ES-I3 (cell line): ENCODE results near the gene GNAI3.

Experiments
- H3K36me3 ChIP-seq: 2 replicates; pipeline ENCODE4 v1.6.1; 2013; ENCODE audit warnings: mild to moderate bottlenecking, low read length, control low read depth, moderate library complexity; ENCODE audit not compliant: insufficient read depth
- H3K4me1 ChIP-seq: 2 replicates; pipeline ENCODE4 v1.6.1; 2013; ENCODE audit warnings: mild to moderate bottlenecking, control low read depth, low read length; ENCODE audit not compliant: insufficient read depth
- H3K9ac ChIP-seq: 2 replicates; pipeline ENCODE4 v1.6.1; 2013; ENCODE audit warnings: low read depth, mild to moderate bottlenecking, low read length, moderate library complexity
- H3K9me3 ChIP-seq: 2 replicates; pipeline ENCODE4 v1.6.1; 2013; ENCODE audit warnings: mild to moderate bottlenecking, low read length, moderate library complexity; ENCODE audit not compliant: control insufficient read depth, insufficient read depth

GNAI3 gene

DNA sequence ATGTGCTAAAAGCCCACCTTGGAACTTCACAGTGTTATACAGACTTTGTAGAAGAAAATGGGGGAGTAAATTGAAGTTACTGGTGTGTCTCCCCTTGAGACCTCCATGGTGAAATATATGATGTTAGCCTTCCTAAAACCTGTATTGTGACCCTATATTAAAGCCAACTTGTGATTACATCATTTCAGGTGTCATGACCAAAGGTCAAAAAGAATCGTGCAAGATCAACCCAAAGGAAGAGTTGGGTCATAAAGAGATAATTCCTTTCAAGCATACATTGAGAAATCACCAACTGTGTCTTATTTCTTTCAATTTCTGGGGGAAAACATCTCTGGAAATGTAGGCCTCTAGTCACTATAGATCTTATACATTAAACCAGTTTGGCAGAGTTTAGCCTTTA is 36.4 kb downstream of the GNAI3 start:
- Histone ChIP-seq H3K9me3 (no peaks in the 10 kb centered on the region), H3K4me1 (no peaks in the 10 kb centered on the region), H3K9ac (no peak overlapping the region), H3K36me3 (peaks cover 12% of the 10 kb centered on the region)

DNA sequence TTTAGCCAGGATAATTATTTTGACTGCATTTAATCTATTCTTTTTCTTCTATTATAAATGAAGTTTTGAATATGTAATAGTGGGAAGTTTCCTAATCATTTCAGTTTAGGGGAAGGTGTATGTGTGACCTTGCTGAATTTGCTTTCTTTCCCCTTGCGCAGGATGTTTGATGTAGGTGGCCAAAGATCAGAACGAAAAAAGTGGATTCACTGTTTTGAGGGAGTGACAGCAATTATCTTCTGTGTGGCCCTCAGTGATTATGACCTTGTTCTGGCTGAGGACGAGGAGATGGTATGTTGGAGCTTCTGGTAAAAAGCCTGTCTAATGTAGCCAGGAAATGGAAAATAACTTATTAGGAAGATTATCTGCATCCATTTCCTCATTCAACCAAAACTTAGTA is 37.6 kb downstream of the GNAI3 start:
- Histone ChIP-seq H3K4me1 (no peaks in the 10 kb centered on the region), H3K9ac (no peak overlapping the region), H3K9me3 (no peaks in the 10 kb centered on the region), H3K36me3 (peaks cover 12% of the 10 kb centered on the region)

GRCh38 chr1:109589177-109589576 is 40.8 kb downstream of the GNAI3 start:
- no peaks in the 10 kb centered on the region for H3K4me1 ChIP-seq
- H3K9me3 ChIP-seq: no peaks in the 10 kb centered on the region
- peaks cover 20% of the 10 kb centered on the region for H3K36me3 ChIP-seq
- H3K9ac ChIP-seq: no peak overlapping the region

- H3K9me3 ChIP-seq: no peaks in the 10 kb centered on the region
- H3K9ac ChIP-seq: no peak overlapping the region
- H3K36me3 ChIP-seq: peaks cover 20% of the 10 kb centered on the region
- no peaks in the 10 kb centered on the region for H3K4me1 ChIP-seq
Measured at GRCh38 chr1:109589679-109590078, 41.3 kb downstream of the GNAI3 start.

- H3K9me3 ChIP-seq: no peaks in the 10 kb centered on the region
- H3K4me1 ChIP-seq: no peaks in the 10 kb centered on the region
- no peak overlapping the region for H3K9ac ChIP-seq
- peaks cover 8% of the 10 kb centered on the region for H3K36me3 ChIP-seq
Measured at GRCh38 chr1:109592916-109593315, 44.5 kb downstream of the GNAI3 start.

- Histone ChIP-seq H3K9me3 (no peaks in the 10 kb centered on the region), H3K4me1 (no peaks in the 10 kb centered on the region; the same call in 1 of the 2 replicates), H3K36me3 (peaks cover 12% of the 10 kb centered on the region), H3K9ac (no peak overlapping the region)
Measured at GRCh38 chr1:109595531-109595930, 47.1 kb downstream of the GNAI3 start.

GRCh38 chr1:109598156-109598555 is 49.7 kb downstream of the GNAI3 start:
- H3K4me1 ChIP-seq: no peaks in the 10 kb centered on the region; the same call in 1 of the 2 replicates
- H3K9me3 ChIP-seq: no peaks in the 10 kb centered on the region
- peaks cover 7% of the 10 kb centered on the region; the same call in 1 of the 2 replicates for H3K36me3 ChIP-seq
- H3K9ac ChIP-seq: no peak overlapping the region

- no peaks in the 10 kb centered on the region for H3K9me3 ChIP-seq
- no peaks in the 10 kb centered on the region; the same call in 1 of the 2 replicates for H3K4me1 ChIP-seq
- no peak overlapping the region for H3K9ac ChIP-seq
- H3K36me3 ChIP-seq: peaks cover 5% of the 10 kb centered on the region; the same call in 1 of the 2 replicates
Measured at GRCh38 chr1:109598655-109599054, 50.2 kb downstream of the GNAI3 start.

GRCh38 chr1:109603229-109603628 is 54.8 kb downstream of the GNAI3 start:
- no peaks in the 10 kb centered on the region for H3K9me3 ChIP-seq
- 0 out of 2 replicates have a peak, but pooled peaks cover 5% of the 10 kb centered on the region for H3K36me3 ChIP-seq

GRCh38 chr1:109605381-109605780 is 57.0 kb downstream of the GNAI3 start:
- peaks cover 10% of the 10 kb centered on the region for H3K4me1 ChIP-seq
- no peaks in the 10 kb centered on the region for H3K9me3 ChIP-seq
- H3K9ac ChIP-seq: no peak overlapping the region
- 0 out of 2 replicates have a peak, but pooled peaks cover 3% of the 10 kb centered on the region for H3K36me3 ChIP-seq

More at GRCh38 chr1:109603229-109603628, 54.8 kb downstream of the GNAI3 start:
- H3K4me1 ChIP-seq: no peaks in the 10 kb centered on the region; the same call in 1 of the 2 replicates
- no peak overlapping the region for H3K9ac ChIP-seq

DNA sequence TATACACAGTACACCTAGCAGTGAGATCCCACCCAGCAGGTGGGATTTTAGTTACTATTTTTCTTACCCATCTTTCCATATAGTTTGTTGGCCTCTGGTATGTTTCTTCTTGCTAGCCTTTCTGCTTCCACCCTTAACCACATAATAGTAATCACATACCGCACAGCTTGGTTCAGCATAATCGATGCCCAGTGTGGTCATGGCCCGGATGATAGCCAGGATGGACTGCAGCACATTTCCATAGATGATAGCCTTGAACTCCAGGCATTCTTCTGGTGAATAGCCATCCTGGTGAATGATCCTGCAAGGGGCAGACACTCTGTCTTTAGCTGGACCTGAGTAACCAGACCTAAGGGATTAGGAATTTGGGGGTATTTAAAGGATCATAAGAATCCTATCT is 61.5 kb downstream of the GNAI3 start:
- Histone ChIP-seq H3K4me1 (peaks cover 16% of the 10 kb centered on the region), H3K36me3 (no peaks in the 10 kb centered on the region), H3K9me3 (no peaks in the 10 kb centered on the region), H3K9ac (no peak overlapping the region)

DNA sequence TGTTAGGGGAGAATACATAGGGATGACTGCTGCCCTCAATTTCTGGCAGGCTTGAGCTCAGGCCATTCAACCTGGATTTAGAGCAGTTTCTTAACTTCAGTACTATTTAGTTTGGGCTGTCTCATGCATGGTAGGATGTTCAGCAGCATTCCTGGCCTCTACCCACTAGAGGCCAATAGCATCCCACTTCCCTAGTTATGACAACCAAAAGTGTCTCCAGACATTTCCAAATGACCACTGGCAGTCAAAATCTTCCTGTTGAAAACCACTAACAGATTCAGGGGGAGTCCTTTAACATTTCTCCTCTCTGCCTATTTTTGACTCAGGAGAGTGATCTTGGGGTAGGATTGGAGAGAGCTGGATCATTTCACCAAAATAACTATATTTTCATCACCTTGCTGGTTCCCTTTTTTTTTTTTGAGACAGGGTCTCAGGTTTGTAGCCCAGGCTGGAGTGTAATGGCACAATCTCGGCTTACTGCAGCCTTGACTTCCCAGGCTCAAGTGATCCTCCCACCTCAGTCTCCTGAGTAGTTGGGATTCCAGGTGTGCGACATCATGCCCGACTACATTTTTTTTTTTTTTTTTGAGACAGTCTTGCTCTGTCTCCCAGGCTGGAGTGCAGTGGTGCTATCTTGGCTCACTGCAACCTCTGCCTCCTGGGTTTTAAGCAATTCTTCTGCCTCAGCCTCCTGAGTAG is 62.3 kb downstream of the GNAI3 start:
- no peaks in the 10 kb centered on the region for H3K9me3 ChIP-seq
- no peak overlapping the region for H3K9ac ChIP-seq
- peaks cover 16% of the 10 kb centered on the region for H3K4me1 ChIP-seq
- no peaks in the 10 kb centered on the region for H3K36me3 ChIP-seq

GRCh38 chr1:109611308-109611990 is 63.0 kb downstream of the GNAI3 start:
- no peaks in the 10 kb centered on the region for H3K9me3 ChIP-seq
- H3K4me1 ChIP-seq: peaks cover 17% of the 10 kb centered on the region
- H3K9ac ChIP-seq: no peak overlapping the region
- no peaks in the 10 kb centered on the region for H3K36me3 ChIP-seq

GRCh38 chr1:109613361-109614147 is 65.1 kb downstream of the GNAI3 start:
- no peak overlapping the region for H3K9ac ChIP-seq
- peaks cover 25% of the 10 kb centered on the region for H3K4me1 ChIP-seq
- H3K9me3 ChIP-seq: no peaks in the 10 kb centered on the region
- H3K36me3 ChIP-seq: no peaks in the 10 kb centered on the region
